IMR-90 (cell line): ENCODE data around the gene PATJ. TPM values are rescaled to one million over a fixed set of nuclear protein-coding genes. Genes with fewer than 3 reads are reported as not detected.
"Not testable (repeated sequence)": the region's sequence is repeated elsewhere in the genome, so short reads cannot be mapped to it uniquely, and the experiment has no call there.

Experiments used
- ATAC-seq: fragments of 200-7000 bp; cut with Tn5 transposase; 2 replicates; pipeline ENCODE4 v1.9.1; 2020; ENCODE audit warnings: low read depth, mild to moderate bottlenecking, moderate library complexity
- BruUV-seq: library from RNA; stranded (reverse); fragments of 400-500 nt; replicated peaks from 2 replicates; lab custom pipeline; 2021; lab: Mats Ljungman, UMichigan
- CTCF ChIA-PET: fragments of 300-600 bp; formaldehyde crosslinking; extraction: SDS; loops from one replicate; lab custom pipeline; 2021; ENCODE audit warnings: antibody characterized with exemption; lab: Yijun Ruan, JAX
- POLR2A ChIA-PET: fragments of 300-600 bp; sonication (Branson Sonifier 250); formaldehyde crosslinking; loops from one replicate; lab custom pipeline; 2022; ENCODE audit warnings: antibody characterized with exemption; ENCODE audit not compliant: unreplicated experiment; lab: Charles Lee
- DNase-seq: peaks from one replicate; pipeline ENCODE4 v3.0.0; 2013
- H2AFZ ChIP-seq: replicated peaks from 2 replicates; pipeline ENCODE3; 2013; ENCODE audit warnings: low read length, mild to moderate bottlenecking; ENCODE audit not compliant: poor library complexity
- H2AK5ac ChIP-seq: 2 replicates; pipeline ENCODE4 v1.6.1; 2013; ENCODE audit warnings: low read depth, low read length, inconsistent platforms
- H2AK9ac ChIP-seq: replicated peaks from 2 replicates; pipeline ENCODE3; 2013; ENCODE audit warnings: mild to moderate bottlenecking, low read depth, low read length, moderate library complexity; ENCODE audit not compliant: poor library complexity
- H2BK120ac ChIP-seq: 2 replicates; pipeline ENCODE4 v1.6.1; 2013; ENCODE audit warnings: low read depth, low read length, inconsistent platforms
- H2BK15ac ChIP-seq: 3 replicates; pipeline ENCODE4 v1.6.1; 2013; ENCODE audit warnings: low read depth, low read length, inconsistent platforms
- H2BK20ac ChIP-seq: 2 replicates; pipeline ENCODE4 v1.6.1; 2013; ENCODE audit warnings: low read depth, mild to moderate bottlenecking, inconsistent platforms, low read length, moderate library complexity
- H2BK5ac ChIP-seq: 2 replicates; pipeline ENCODE4 v1.6.1; 2013; ENCODE audit warnings: mild to moderate bottlenecking, low read depth, low read length, inconsistent platforms; ENCODE audit not compliant: poor library complexity, severe bottlenecking
- H3K14ac ChIP-seq: replicated peaks from 2 replicates; pipeline ENCODE4 v1.6.1; 2013; ENCODE audit warnings: low read depth, low read length, inconsistent platforms
- H3K18ac ChIP-seq: 2 replicates; pipeline ENCODE4 v1.6.1; 2013; ENCODE audit warnings: low read depth, low read length, control low read depth
- H3K23ac ChIP-seq: 2 replicates; pipeline ENCODE4 v1.6.1; 2013; ENCODE audit warnings: low read depth, low read length, inconsistent platforms
- H3K27ac ChIP-seq: 2 replicates; pipeline ENCODE4 v1.5.1; 2013; ENCODE audit warnings: mild to moderate bottlenecking, control low read depth, low read length; ENCODE audit not compliant: insufficient read depth
- H3K27me3 ChIP-seq: 2 replicates; pipeline ENCODE4 v1.6.1; 2013; ENCODE audit warnings: low read length; ENCODE audit not compliant: control insufficient read depth, insufficient read depth
- H3K36me3 ChIP-seq: 2 replicates; pipeline ENCODE4 v1.6.1; 2013; ENCODE audit warnings: low read length, mixed read lengths; ENCODE audit not compliant: control insufficient read depth, insufficient read depth
- H3K4ac ChIP-seq: 2 replicates; pipeline ENCODE4 v1.6.1; 2013; ENCODE audit warnings: low read depth, low read length, inconsistent platforms
- H3K4me1 ChIP-seq: 2 replicates; pipeline ENCODE4 v1.6.1; 2013; ENCODE audit warnings: low read length, mixed read lengths; ENCODE audit not compliant: control insufficient read depth, insufficient read depth
- H3K4me2 ChIP-seq: 2 replicates; pipeline ENCODE4 v1.6.1; 2013; ENCODE audit warnings: low read depth, mild to moderate bottlenecking, control low read depth, low read length, moderate library complexity
- H3K4me3 ChIP-seq: 2 replicates; pipeline ENCODE4 v1.5.1; 2013; ENCODE audit warnings: low read depth, mild to moderate bottlenecking, control low read depth, low read length, moderate library complexity; ENCODE audit not compliant: insufficient read depth
- H3K56ac ChIP-seq: 2 replicates; pipeline ENCODE4 v1.6.1; 2013; ENCODE audit warnings: low read length, inconsistent platforms; ENCODE audit not compliant: insufficient read depth; ENCODE audit errors: extremely low read depth
- H3K79me1 ChIP-seq, 2 experiments: 2 replicates each; pipeline ENCODE4 v1.6.1; 2013; ENCODE audit warnings: low read length in 2 of 2, inconsistent platforms in 1 of 2, low read depth in 1 of 2
- H3K9ac ChIP-seq: 2 replicates; pipeline ENCODE4 v1.6.1; 2013; ENCODE audit warnings: low read depth, low read length, control low read depth
- H3K9me1 ChIP-seq: 2 replicates; pipeline ENCODE4 v1.6.1; 2013; ENCODE audit warnings: low read length, inconsistent platforms; ENCODE audit not compliant: insufficient read depth
- H3K9me3 ChIP-seq: 2 replicates; pipeline ENCODE4 v1.6.1; 2013; ENCODE audit warnings: low read length; ENCODE audit not compliant: control insufficient read depth, insufficient read depth
- H4K20me1 ChIP-seq: 2 replicates; pipeline ENCODE4 v1.6.1; 2013; ENCODE audit warnings: low read length, inconsistent platforms; ENCODE audit not compliant: insufficient read depth
- H4K5ac ChIP-seq: 2 replicates; pipeline ENCODE4 v1.6.1; 2013; ENCODE audit warnings: mild to moderate bottlenecking, low read depth, low read length, control low read depth
- H4K8ac ChIP-seq, 2 experiments: 2 replicates each; pipeline ENCODE4 v1.6.1; 2013; ENCODE audit warnings: low read depth in 2 of 2, low read length in 2 of 2, control low read depth in 1 of 2, inconsistent platforms in 1 of 2
- H4K91ac ChIP-seq: 2 replicates; pipeline ENCODE4 v1.6.1; 2013; ENCODE audit warnings: low read depth, low read length, inconsistent platforms; ENCODE audit not compliant: insufficient read depth
- BHLHE40 ChIP-seq: fragments of 150-350 bp; IDR thresholded peaks from 2 replicates; pipeline ENCODE4 v1.6.1; 2016; ENCODE audit warnings: mild to moderate bottlenecking, low read depth, low read length
- RCOR1 ChIP-seq: IDR thresholded peaks from 2 replicates; pipeline ENCODE4 v1.6.1; 2012; ENCODE audit warnings: mild to moderate bottlenecking, low read length, improper control_type of control experiment; ENCODE audit not compliant: insufficient replicate concordance
- WGBS, 2 experiments: methylation state at CpG; one replicate each; pipeline versions ENCODE4 v1.1.5 to v1.1.7; 2013; ENCODE audit warnings: missing lambda C conversion rate in 2 of 2; ENCODE audit not compliant: insufficient read length in 1 of 2; ENCODE audit errors: extremely low coverage in 2 of 2; 5-methylcytosine and 5-hydroxymethylcytosine counted together
- dilution Hi-C: fragments of 300-500 bp; cut with HindIII; formaldehyde crosslinking; loops from one replicate; pipeline ENCODE4 v1.14.3; 2018; ENCODE audit warnings: low sequenced_read_pairs; ENCODE audit not compliant: unreplicated experiment
- in situ Hi-C: fragments of 300-500 bp; cut with MboI; formaldehyde crosslinking; loops from 3 replicates; pipeline ENCODE4 v1.14.3; 2019; ENCODE audit warnings: low sequenced_read_pairs, inconsistent platforms, mixed read lengths
- intact Hi-C: fragments of 100-400 bp; cut with micrococcal nuclease; formaldehyde crosslinking; loops from 2 replicates; pipeline ENCODE4 v1.10.0; 2022
- polyA plus RNA-seq, 3 experiments: library from polyadenylated mRNA; depleted of rRNA; stranded (reverse); fragments of >200 nt; gene quantifications; 2 replicates each; pipeline ENCODE4 v1.2.3, GENCODE V29; 2012; ENCODE audit warnings: low replicate concordance in 1 of 3
- total RNA-seq: library from RNA; depleted of rRNA; stranded (reverse); fragments of >200 nt; gene quantifications from 2 replicates; pipeline ENCODE4 v1.2.3, GENCODE V29; 2012
- TF ChIP-seq, protein P1 (sequence below): fragments of 150-350 bp; IDR thresholded peaks from 2 replicates; pipeline ENCODE4 v1.6.1; 2017; ENCODE audit warnings: mild to moderate bottlenecking, antibody characterized with exemption, low read length, low read depth
- TF ChIP-seq, protein P2 (sequence below): conservative IDR thresholded peaks from 2 replicates; pipeline ENCODE4 v1.5.1; 2012; ENCODE audit warnings: mild to moderate bottlenecking, low read depth, low read length, improper control_type of control experiment

PATJ gene
- total and polyA plus RNA-seq, 2 of the 4 experiments (the other 2 are of a cell fraction) = 2.0 to 3.4 TPM

DNA sequence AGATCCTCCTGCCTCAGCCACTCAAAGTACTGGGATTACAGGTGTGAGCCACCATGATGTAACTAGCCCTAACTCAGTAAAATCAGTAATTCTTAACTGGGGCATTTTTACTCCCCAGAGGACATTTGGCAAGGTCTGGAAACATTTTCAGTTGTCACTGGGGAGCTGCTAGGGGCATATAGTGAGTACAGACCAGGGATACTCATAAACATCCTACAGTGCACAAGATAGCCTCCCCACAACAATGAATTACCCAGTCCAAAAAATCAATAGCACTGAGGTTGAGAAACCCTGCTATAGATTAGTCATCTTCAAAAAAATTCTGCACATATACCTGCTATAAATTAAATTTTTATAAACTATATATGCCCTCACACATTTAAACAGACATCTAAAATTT is 30.3 kb upstream of the PATJ start:
- TF ChIP-seq RCOR1 (no peak), BHLHE40 (no peak)
- TF ChIP-seq, protein P1, sequence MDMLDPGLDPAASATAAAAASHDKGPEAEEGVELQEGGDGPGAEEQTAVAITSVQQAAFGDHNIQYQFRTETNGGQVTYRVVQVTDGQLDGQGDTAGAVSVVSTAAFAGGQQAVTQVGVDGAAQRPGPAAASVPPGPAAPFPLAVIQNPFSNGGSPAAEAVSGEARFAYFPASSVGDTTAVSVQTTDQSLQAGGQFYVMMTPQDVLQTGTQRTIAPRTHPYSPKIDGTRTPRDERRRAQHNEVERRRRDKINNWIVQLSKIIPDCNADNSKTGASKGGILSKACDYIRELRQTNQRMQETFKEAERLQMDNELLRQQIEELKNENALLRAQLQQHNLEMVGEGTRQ = no peak
- TF ChIP-seq, protein P2, sequence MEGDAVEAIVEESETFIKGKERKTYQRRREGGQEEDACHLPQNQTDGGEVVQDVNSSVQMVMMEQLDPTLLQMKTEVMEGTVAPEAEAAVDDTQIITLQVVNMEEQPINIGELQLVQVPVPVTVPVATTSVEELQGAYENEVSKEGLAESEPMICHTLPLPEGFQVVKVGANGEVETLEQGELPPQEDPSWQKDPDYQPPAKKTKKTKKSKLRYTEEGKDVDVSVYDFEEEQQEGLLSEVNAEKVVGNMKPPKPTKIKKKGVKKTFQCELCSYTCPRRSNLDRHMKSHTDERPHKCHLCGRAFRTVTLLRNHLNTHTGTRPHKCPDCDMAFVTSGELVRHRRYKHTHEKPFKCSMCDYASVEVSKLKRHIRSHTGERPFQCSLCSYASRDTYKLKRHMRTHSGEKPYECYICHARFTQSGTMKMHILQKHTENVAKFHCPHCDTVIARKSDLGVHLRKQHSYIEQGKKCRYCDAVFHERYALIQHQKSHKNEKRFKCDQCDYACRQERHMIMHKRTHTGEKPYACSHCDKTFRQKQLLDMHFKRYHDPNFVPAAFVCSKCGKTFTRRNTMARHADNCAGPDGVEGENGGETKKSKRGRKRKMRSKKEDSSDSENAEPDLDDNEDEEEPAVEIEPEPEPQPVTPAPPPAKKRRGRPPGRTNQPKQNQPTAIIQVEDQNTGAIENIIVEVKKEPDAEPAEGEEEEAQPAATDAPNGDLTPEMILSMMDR = no peak
- no peak overlapping the region for H4K91ac ChIP-seq
- dilution Hi-C loops = no loop called here
- 0 out of 2 replicates have a peak overlapping the region, but pooled peaks have one; percentile 13 for H3K4ac ChIP-seq
- H4K8ac ChIP-seq = no peak overlapping the region
- no peaks in the 10 kb centered on the region for H3K9me3 ChIP-seq
- no peak overlapping the region for H3K27ac ChIP-seq
- no peak overlapping the region for H3K4me2 ChIP-seq
- no peaks in the 10 kb centered on the region for H3K9me1 ChIP-seq
- H3K4me3 ChIP-seq = no peak overlapping the region
- in situ Hi-C loops = no loop called here
- H3K14ac ChIP-seq = no peak overlapping the region
- no peak overlapping the region for H4K5ac ChIP-seq
- H2BK15ac ChIP-seq = no peak overlapping the region
- H2BK5ac ChIP-seq = no peak overlapping the region
- no peak overlapping the region for H3K18ac ChIP-seq
- BruUV-seq = no TSS peak
- peaks cover 4% of the 10 kb centered on the region; the same call in 1 of the 2 replicates for H3K4me1 ChIP-seq
- H2BK120ac ChIP-seq = no peak overlapping the region
- no peak overlapping the region for H2AK5ac ChIP-seq
- no peaks in the 10 kb centered on the region for H3K27me3 ChIP-seq
- no peak overlapping the region for H3K23ac ChIP-seq
- no peak for DNase-seq
- H4K20me1 ChIP-seq = peaks cover 6% of the 10 kb centered on the region; the same call in 1 of the 2 replicates
- H2BK20ac ChIP-seq = no peak overlapping the region; the same call in 1 of the 2 replicates
- H3K79me1 ChIP-seq = peaks cover 15 to 27% of the 10 kb centered on the region in 2 experiments; a peak in 3 of 4 replicates
- CTCF ChIA-PET = interaction anchor here (0.6 to 1.1 kb wide), 2 partner anchors 13 to 16 kb away, joined by 4 to 7 read pairs; no protein-coding TSS in a partner anchor
- intact Hi-C loops = no loop called here
- no peak overlapping the region for H2AFZ ChIP-seq
- no peak for ATAC-seq
- no peak overlapping the region for H3K9ac ChIP-seq
- H3K36me3 ChIP-seq = peaks cover 9% of the 10 kb centered on the region; the same call in 1 of the 2 replicates
- no peak overlapping the region for H3K56ac ChIP-seq
- POLR2A ChIA-PET = no interaction called here
- H2AK9ac ChIP-seq = no peak overlapping the region

DNA sequence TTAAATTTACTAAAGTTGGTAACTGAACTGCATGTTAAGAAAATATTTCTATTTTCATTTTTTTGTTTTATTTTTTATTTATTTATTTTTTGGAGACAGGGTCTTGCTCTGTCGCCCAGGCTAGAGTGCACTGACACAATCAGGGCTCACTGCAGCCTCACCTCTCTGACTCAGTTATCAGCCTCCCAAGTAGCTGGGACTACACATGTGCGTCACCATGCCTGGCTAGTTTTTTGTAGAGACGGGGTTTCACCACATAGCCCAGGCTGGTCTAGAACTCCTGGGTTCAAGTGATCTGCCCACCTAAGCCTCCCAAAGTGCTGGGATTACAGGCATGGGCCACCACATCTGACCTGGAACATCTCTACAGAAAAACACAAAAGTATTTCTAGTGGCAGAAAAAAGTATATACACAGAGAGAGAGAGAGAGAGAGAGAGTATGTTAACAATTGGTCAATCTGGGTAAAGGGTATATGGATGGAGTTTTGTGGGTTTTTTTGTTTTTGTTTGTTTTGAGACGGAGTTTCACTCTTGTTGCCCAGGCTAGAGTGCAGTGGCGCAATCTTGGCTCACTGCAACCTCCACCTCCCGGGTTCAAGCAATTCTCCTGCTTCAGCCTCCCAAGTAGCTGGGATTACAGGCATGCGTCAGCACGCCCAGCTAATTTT is 23.1 kb upstream of the PATJ start:
- H4K5ac ChIP-seq, BruUV-seq, H3K9me1 ChIP-seq, H3K27me3 ChIP-seq, H3K9me3 ChIP-seq, H3K18ac ChIP-seq, H2BK15ac ChIP-seq, H3K4me1 ChIP-seq, H3K56ac ChIP-seq, intact Hi-C loops, ATAC-seq, H3K9ac ChIP-seq, H2AFZ ChIP-seq, H3K23ac ChIP-seq, H2BK120ac ChIP-seq, H2AK5ac ChIP-seq, CTCF ChIA-PET, H4K20me1 ChIP-seq, H3K27ac ChIP-seq, H4K8ac ChIP-seq, DNase-seq, H3K4me2 ChIP-seq, H2AK9ac ChIP-seq, H2BK20ac ChIP-seq, dilution Hi-C loops, H3K4ac ChIP-seq, H2BK5ac ChIP-seq, H4K91ac ChIP-seq, H3K4me3 ChIP-seq, POLR2A ChIA-PET, in situ Hi-C loops, H3K14ac ChIP-seq: not testable (repeated sequence)
- peaks cover 13% of the 10 kb centered on the region for H3K36me3 ChIP-seq
- H3K79me1 ChIP-seq = peaks cover 11 to 36% of the 10 kb centered on the region in 2 experiments
- WGBS, 2 experiments = 100% methylated on average over 1 of the region's 8 CpGs; no CpG with 5 or more reads in 1 of the 2 experiments
